ENCODE data around the gene ZNF157.

GRCh38 chrX:47422444-47422843, 52.1 kb downstream of the ZNF157 start:
- TF ChIP-seq CTCF (conservative IDR thresholded peaks at IDR 0.05) (no peak), ZFX (IDR thresholded peaks at IDR 0.05) (no peak)

Measured in C4-2B (cell line).